Uterus (tissue), 4 donors: Measurements from ENCODE around the gene RHBDD2. TPM values are rescaled to one million over a fixed set of nuclear protein-coding genes. Genes with fewer than 3 reads are reported as not detected.
"Not testable (repeated sequence)": the region's sequence is repeated elsewhere in the genome, so short reads cannot be mapped to it uniquely, and the experiment has no call there.

ENCODE experiments used
- DNase-seq, 2 donors: peaks; one replicate each; pipeline ENCODE4 v3.0.0-alpha.2; 2019 to 2020
- H3K27ac ChIP-seq, 2 donors: fragments of 200-600 bp; sonication (generic); 1 replicate in 1 of 2; 2 replicates in 1 of 2; pipeline ENCODE4 v1.5.1; 2016 to 2018
- H3K27me3 ChIP-seq, 2 donors: fragments of 200-600 bp; sonication (generic); one replicate each; pipeline ENCODE4 v1.5.1; 2018 to 2019; ENCODE audit warnings: control low read depth in 1 of 2
- H3K36me3 ChIP-seq, 2 donors: fragments of 200-600 bp; sonication (generic); one replicate each; pipeline ENCODE4 v1.5.1; 2019; ENCODE audit warnings: control low read depth in 1 of 2
- H3K4me1 ChIP-seq, 2 donors: fragments of 200-600 bp; sonication (generic); one replicate each; pipeline ENCODE4 v1.5.1; 2018 to 2019; ENCODE audit warnings: control low read depth in 1 of 2
- H3K4me3 ChIP-seq, 2 donors: fragments of 200-600 bp; sonication (generic); 1 replicate in 1 of 2; 2 replicates in 1 of 2; pipeline ENCODE4 v1.5.1; 2018 to 2019; ENCODE audit warnings: mild to moderate bottlenecking in 1 of 2
- H3K9me3 ChIP-seq, 2 donors: fragments of 200-600 bp; sonication (generic); one replicate each; pipeline ENCODE4 v1.5.1; 2019; ENCODE audit warnings: control low read depth in 1 of 2
- POLR2A ChIP-seq, 2 donors: fragments of 450-650 bp; IDR thresholded peaks; one replicate each; pipeline ENCODE4 v1.6.1; 2016; ENCODE audit warnings: antibody characterized with exemption in 2 of 2, mild to moderate bottlenecking in 1 of 2, moderate library complexity in 1 of 2
- intact Hi-C: fragments of 100-400 bp; cut with DNase I; formaldehyde crosslinking; loops from one replicate; pipeline ENCODE4 v1.15.1; 2023; ENCODE audit warnings: low total_unique reads
- total RNA-seq, 4 donors: library from RNA; depleted of rRNA in 3 of 4; stranded (reverse); fragments of >200 nt in 3 of 4; gene quantifications; one replicate each; pipeline versions ENCODE4 v1.1.0 to v1.2.4, GENCODE V29; 2014 to 2023
- TF ChIP-seq, protein P1 (sequence below), 4 experiments: fragments of 200-600 bp in 2 of 4; fragments of 450-650 bp in 2 of 4; sonication (generic) in 2 of 4; IDR thresholded peaks; one replicate each; pipeline ENCODE4 v1.5.1; 2016 to 2019; ENCODE audit warnings: antibody characterized with exemption in 4 of 4, mild to moderate bottlenecking in 2 of 4, moderate library complexity in 1 of 4
- donor health status: DM: yes; HTN: yes; CAD: no.

The RHBDD2 gene
- total RNA-seq, 4 donors from 2014 or later: 2.0 to 45.4 (median 11.3) TPM

DNA sequence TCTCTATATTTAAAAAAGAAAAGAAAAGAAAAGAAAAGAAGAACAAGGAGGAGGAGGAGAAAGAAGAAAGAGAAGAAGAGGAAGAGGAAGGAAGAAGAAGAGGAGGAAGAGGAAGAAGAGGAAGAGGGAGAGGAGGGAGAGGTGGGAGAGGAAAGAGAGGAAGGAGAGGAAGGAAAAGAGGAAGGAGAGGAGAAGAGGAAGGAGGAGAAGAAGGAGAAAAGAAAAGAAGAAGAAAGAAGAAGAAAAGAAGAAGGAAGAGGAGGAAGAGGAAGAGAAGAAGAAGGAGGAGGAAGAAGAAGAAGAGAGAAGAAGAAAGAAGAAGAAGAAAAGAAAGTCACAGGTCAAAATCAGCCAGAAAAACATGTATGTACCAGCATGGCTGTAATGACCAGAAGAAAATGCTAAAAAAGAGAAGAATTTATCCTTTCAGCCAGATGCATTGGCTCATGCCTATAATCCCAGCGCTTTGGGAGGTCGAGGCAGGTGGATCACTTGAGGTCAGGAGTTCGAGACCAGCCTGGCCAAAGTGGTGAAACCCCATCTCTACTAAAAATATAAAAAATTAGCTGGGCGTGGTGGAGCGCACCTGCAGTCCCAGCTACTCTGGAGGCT is 30.8 kb downstream of the RHBDD2 start:
- Histone ChIP-seq H3K36me3 (no peaks in the 10 kb centered on the region), H3K27me3 (no peaks in the 10 kb centered on the region), H3K4me1 (no peaks in the 10 kb centered on the region), H3K4me3 (no peak overlapping the region), H3K27ac (no peak overlapping the region), H3K9me3 (no peaks in the 10 kb centered on the region)
- intact Hi-C loops: no loop called here
- DNase-seq: no peak
- TF ChIP-seq POLR2A (IDR thresholded peaks at IDR 0.05): no peak
- TF ChIP-seq, protein P1, sequence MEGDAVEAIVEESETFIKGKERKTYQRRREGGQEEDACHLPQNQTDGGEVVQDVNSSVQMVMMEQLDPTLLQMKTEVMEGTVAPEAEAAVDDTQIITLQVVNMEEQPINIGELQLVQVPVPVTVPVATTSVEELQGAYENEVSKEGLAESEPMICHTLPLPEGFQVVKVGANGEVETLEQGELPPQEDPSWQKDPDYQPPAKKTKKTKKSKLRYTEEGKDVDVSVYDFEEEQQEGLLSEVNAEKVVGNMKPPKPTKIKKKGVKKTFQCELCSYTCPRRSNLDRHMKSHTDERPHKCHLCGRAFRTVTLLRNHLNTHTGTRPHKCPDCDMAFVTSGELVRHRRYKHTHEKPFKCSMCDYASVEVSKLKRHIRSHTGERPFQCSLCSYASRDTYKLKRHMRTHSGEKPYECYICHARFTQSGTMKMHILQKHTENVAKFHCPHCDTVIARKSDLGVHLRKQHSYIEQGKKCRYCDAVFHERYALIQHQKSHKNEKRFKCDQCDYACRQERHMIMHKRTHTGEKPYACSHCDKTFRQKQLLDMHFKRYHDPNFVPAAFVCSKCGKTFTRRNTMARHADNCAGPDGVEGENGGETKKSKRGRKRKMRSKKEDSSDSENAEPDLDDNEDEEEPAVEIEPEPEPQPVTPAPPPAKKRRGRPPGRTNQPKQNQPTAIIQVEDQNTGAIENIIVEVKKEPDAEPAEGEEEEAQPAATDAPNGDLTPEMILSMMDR (IDR thresholded peaks at IDR 0.05): no peak

DNA sequence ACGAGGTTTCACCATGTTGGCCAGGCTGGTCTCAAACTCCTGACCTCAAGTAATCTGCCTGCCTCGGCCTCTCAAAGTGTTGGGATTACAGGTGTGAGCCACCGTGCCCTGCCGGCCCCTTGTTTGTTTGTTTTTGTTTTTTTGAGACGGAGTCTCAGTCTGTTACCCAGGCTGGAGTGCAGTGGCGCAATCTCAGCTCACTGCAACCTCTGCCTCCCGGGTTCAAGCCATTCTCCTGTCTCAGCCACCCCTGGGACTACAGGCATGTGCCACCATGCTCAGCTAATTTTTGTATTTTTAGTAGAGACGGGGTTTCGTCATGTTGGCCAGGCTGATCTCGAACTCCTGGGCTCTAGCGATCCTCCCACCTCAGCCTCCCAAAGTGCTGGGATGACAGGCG is 32.4 kb downstream of the RHBDD2 start:
- H3K9me3 ChIP-seq, DNase-seq, H3K4me1 ChIP-seq, H3K4me3 ChIP-seq, H3K27ac ChIP-seq, intact Hi-C loops, H3K27me3 ChIP-seq, H3K36me3 ChIP-seq: not testable (repeated sequence)

DNA sequence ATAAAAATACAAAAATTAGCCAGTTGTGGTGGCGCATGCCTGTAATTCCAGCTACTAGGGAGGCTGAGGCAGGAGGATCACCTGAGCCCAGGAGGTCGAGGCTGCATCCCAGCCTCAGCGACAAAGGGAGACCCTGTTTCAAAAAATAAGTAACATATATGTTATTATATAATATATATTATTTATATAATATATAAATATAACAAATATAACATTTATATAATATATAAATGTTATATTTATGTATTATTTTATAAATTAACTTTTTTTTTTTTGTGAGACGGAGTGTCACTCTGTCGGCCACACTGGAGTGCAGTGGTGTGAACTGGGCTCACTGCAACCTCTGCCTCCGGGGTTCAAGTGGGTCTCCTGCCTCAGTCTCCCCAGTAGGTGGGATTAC is 34.6 kb downstream of the RHBDD2 start:
- H3K4me3 ChIP-seq: no peak overlapping the region

DNA sequence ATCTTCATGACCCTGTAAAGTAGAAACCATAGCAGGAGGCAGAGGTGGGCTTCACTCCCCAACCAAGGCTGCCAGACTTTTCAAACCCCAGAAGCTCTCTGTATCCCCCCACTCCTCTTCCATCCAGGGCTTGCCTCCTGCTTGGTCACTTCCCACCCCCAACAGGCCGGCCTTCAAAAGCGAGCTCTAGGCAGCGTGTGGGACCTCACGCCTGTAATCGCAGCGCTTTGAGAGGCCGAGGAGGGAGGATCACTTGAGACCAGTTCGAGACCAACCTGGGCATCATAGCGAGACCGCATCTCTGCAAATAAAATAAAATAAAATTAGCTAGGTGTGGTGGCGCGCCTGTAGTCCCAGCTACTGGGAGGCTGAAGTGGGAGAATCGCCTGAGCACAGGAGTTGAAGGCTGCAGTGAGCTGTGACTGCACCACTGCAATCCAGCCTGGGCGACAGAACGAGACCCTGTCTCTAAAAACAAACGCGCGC is 35.4 kb downstream of the RHBDD2 start:
- intact Hi-C loops: no loop called here
- H3K4me3 ChIP-seq: peak overlapping the region; percentile 91 to 94

More for the DNA sequence above, 34.6 kb downstream of the RHBDD2 start:
- intact Hi-C loops: no loop called here
- Histone ChIP-seq H3K4me1 (no peaks in the 10 kb centered on the region), H3K9me3 (no peaks in the 10 kb centered on the region), H3K36me3 (no peaks in the 10 kb centered on the region), H3K27me3 (no peaks in the 10 kb centered on the region), H3K27ac (no peak overlapping the region)
- TF ChIP-seq POLR2A (IDR thresholded peaks at IDR 0.05): no peak
- DNase-seq: no peak

DNA sequence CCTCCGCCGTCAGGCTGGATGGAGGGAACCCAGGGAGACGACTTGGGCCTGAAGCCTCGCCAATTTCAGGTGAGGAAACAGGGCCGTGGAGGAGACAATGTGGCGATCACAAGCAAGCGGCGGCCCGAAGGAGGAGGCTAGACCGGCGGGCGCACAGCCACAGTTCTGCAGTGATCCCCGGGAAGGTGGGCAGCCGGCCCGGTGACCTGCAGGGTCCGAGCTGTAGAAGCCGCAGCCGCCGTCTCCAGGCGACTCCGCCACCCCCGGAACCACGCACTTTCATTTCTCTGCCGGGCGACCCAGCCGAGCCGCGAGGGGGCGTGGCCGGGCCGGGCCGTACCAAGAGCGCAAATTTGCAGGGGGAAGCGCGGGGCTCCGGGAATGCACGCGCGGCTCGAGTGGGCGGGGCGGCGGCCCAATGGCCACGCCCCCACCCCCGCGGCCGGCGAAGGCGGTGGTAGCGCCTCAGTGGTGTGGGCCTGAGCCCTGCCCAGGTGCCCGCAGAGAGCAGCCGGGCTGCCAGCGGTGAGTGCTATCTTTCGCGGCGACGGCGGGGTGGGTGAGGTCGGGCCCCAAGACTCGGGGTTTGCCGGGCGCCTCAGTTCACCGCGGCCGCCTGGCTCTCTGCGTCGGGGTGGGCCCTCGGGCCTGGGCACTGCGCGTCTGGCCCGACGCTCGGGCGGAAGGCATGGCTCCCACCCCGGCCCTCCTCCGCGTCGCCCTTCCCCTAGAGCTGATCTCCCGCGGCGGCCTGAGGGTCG is 36.0 kb downstream of the RHBDD2 start, which contains the start of gene POR:
Gene POR (plus strand): TSS at position 501 of the 761 bp plus-strand sequence. CDS start 38,847 bp downstream, outside the sequence.
- Histone ChIP-seq H3K9me3 (no peaks in the 10 kb centered on the region), H3K36me3 (no peaks in the 10 kb centered on the region), H3K27ac (peak within 1 kb of the TSS; percentile 83 to 89), H3K4me1 (no peaks in the 10 kb centered on the region), H3K4me3 (peak within 1 kb of the TSS; percentile 91 to 94), H3K27me3 (no peaks in the 10 kb centered on the region)
- TF ChIP-seq, protein P1 (IDR thresholded peaks at IDR 0.05): peak in 3 of 4 experiments; percentile 17 to 51 (median 30)
- TF ChIP-seq POLR2A (IDR thresholded peaks at IDR 0.05): peak; percentile 98 to 99
- intact Hi-C loops: no loop called here
- DNase-seq: peak; percentile 94 to 97

More for the DNA sequence above, 35.4 kb downstream of the RHBDD2 start:
- no peaks in the 10 kb centered on the region for H3K27me3 ChIP-seq
- peak overlapping the region; percentile 83 to 89 for H3K27ac ChIP-seq
- peak in 1 of 2 donors; percentile 29 for DNase-seq
- no peaks in the 10 kb centered on the region for H3K9me3 ChIP-seq
- TF ChIP-seq POLR2A (IDR thresholded peaks at IDR 0.05): no peak
- TF ChIP-seq, protein P1 (IDR thresholded peaks at IDR 0.05): no peak
- no peaks in the 10 kb centered on the region for H3K4me1 ChIP-seq
- H3K36me3 ChIP-seq: no peaks in the 10 kb centered on the region
